GM12873 (cell line): ENCODE measurements around the gene RETNLB.

Experiments used
- TF ChIP-seq, protein P1 (sequence below): IDR thresholded peaks from 2 replicates; pipeline ENCODE4 v1.5.1; 2012; ENCODE audit warnings: low read depth, mild to moderate bottlenecking, moderate library complexity, low read length, control low read depth; ENCODE audit not compliant: insufficient read depth; ENCODE audit errors: missing control alignments

The RETNLB gene

DNA sequence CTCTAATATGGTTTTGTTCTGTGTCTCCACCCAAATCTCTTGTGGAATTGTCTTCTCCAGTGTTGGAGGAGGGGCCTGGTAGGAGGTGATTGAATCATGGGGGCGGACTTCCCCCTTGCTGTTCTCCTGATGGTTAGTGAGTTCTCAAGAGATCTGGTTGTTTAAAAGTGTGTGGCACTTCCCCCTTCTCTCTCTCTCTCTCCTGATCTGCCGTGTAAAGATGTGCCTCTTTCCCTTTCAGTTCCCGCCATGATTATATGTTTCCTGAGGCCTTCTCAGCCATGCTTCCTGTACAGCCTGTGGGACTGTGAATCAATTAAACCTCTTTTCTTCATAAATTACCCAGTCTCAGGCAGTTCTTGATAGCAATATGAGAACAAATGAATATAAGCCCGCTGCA, 33.1 kb downstream of the RETNLB start:
- TF ChIP-seq, protein P1, sequence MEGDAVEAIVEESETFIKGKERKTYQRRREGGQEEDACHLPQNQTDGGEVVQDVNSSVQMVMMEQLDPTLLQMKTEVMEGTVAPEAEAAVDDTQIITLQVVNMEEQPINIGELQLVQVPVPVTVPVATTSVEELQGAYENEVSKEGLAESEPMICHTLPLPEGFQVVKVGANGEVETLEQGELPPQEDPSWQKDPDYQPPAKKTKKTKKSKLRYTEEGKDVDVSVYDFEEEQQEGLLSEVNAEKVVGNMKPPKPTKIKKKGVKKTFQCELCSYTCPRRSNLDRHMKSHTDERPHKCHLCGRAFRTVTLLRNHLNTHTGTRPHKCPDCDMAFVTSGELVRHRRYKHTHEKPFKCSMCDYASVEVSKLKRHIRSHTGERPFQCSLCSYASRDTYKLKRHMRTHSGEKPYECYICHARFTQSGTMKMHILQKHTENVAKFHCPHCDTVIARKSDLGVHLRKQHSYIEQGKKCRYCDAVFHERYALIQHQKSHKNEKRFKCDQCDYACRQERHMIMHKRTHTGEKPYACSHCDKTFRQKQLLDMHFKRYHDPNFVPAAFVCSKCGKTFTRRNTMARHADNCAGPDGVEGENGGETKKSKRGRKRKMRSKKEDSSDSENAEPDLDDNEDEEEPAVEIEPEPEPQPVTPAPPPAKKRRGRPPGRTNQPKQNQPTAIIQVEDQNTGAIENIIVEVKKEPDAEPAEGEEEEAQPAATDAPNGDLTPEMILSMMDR, result no peak

GRCh38 chr3:108722724-108723123, 34.5 kb downstream of the RETNLB start:
- TF ChIP-seq, protein P1, result no peak

DNA sequence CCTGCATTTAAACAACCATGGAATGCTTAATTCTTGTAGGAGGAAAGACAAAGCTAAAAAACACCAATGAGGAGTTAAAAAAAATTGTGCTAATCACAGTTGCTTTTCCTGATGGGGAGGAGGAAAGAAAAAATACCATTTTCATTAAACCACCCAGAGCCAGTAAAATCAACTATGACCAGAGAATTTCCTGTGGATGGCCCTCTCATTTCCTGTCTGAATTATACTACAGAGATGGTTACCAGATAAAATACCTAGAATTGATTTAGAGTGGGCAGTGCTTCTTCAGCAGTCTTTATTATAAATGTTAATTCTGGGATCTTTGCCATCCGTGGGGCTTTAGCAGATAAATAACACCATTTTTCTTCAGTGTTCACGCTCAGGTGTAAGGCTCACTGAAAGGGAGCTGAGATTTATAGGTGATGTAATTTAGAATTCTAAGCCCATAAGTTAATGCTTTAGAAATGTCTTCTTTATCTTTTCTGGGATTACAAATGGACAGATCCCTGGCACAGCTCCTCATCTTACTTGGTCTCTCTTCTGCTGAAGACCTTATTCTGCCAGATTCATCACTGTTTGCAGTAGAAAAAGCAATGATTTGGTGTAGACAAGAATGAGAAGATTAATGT, 37.9 kb downstream of the RETNLB start:
- TF ChIP-seq, protein P1, result no peak

- TF ChIP-seq, protein P1, result no peak
Observed at GRCh38 chr3:108718454-108718853, 38.8 kb downstream of the RETNLB start.

GRCh38 chr3:108713816-108714215, 43.4 kb downstream of the RETNLB start:
- TF ChIP-seq, protein P1, result no peak

DNA sequence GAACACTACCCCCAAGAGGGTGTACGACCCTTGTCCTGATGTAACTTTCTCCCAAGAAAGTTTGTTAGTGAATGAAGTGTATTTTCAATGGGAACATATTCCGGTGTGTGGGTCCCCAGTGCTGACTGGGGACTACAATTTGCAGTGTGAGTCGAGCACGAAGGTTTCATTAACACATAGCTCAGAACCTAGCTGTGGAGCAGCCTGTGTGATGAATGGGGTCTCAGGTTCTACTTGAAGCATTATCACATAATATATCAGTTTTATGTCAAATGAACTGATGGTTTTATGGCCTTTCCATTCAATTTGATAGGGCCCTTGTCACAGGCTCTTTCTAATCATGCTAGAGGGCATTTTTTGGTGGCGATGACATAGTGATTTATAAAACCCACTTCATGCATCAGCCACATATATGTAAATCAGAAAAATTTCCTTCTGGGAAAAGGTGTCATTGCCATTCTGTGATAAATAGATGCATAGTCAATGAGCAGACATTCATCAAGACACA, 44.1 kb downstream of the RETNLB start:
- TF ChIP-seq, protein P1, result no peak
